AG04449 (cell line): Measurements from ENCODE around the gene AP2A2.

Experiments used
- CTCF ChIA-PET: fragments of 350-600 bp; formaldehyde crosslinking; extraction: SDS; loops from one replicate; lab custom pipeline; 2021; ENCODE audit warnings: antibody characterized with exemption; lab: Yijun Ruan, JAX
- POLR2A ChIA-PET: fragments of 400-600, 350-600 bp; formaldehyde crosslinking; extraction: SDS; loops from one replicate; lab custom pipeline; 2020; ENCODE audit warnings: antibody characterized with exemption, inconsistent platforms; lab: Yijun Ruan, JAX
- DNase-seq: peaks from one replicate; pipeline ENCODE4 v3.0.0-alpha.2; 2010; ENCODE audit warnings: low read depth, low spot score
- H3K4me3 ChIP-seq: 2 replicates; pipeline ENCODE4 v1.5.1; 2011; ENCODE audit warnings: low read depth, mild to moderate bottlenecking, control low read depth, low read length
- TF ChIP-seq, protein P1 (sequence below): IDR thresholded peaks from one replicate; pipeline ENCODE4 v1.5.1; 2011; ENCODE audit warnings: mild to moderate bottlenecking, moderate library complexity, low read length, control low read depth, inconsistent platforms; ENCODE audit not compliant: insufficient read depth; ENCODE audit errors: missing control alignments

Gene AP2A2

DNA sequence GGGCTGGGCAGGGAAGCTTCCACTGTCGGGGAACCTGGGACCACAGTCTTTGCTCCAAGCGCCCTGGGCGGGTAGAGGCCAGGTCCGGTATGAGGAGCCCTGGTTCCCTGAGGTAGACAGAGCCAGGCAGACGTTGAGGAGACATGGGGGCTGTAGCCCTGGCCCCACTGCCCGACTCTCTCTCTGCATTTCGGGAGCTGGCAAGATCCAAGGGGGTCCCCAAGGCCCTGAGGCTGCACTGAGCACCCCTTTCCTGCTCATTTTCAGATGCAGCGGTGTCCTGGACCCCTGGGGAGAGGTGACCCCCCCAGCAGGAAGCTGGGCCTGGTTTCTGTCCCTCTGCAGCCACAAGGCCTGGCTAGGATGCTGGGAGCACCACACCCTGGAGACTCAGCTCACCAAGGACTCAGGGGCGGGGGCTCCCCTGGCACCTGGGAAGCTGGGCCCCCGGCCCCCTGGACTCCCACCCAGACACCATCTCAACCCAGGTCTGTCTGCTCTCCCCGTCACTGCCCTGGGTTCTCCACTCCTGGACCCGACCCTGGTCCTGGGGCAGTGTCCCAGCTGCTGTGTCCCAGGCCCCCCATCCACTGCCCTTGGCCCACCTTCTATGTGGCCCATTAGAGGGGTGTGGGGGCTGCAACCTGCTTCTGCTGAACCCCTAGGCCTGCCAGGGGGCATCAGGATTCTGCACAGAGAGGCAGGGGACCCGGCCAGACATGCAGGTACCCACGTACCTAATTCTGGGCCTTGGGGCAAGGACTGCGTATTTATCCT, 125.9 kb downstream of the AP2A2 start:
- TF ChIP-seq, protein P1, sequence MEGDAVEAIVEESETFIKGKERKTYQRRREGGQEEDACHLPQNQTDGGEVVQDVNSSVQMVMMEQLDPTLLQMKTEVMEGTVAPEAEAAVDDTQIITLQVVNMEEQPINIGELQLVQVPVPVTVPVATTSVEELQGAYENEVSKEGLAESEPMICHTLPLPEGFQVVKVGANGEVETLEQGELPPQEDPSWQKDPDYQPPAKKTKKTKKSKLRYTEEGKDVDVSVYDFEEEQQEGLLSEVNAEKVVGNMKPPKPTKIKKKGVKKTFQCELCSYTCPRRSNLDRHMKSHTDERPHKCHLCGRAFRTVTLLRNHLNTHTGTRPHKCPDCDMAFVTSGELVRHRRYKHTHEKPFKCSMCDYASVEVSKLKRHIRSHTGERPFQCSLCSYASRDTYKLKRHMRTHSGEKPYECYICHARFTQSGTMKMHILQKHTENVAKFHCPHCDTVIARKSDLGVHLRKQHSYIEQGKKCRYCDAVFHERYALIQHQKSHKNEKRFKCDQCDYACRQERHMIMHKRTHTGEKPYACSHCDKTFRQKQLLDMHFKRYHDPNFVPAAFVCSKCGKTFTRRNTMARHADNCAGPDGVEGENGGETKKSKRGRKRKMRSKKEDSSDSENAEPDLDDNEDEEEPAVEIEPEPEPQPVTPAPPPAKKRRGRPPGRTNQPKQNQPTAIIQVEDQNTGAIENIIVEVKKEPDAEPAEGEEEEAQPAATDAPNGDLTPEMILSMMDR, result no peak
- DNase-seq, result no peak
- no peak overlapping the region for H3K4me3 ChIP-seq
- ChIA-PET CTCF (interaction anchor here (0.9 to 2.7 kb wide), 10 partner anchors 10 to 208 kb away, joined by 3 to 11 read pairs (median 4); partner anchors contain the start of genes AP2A2 and TSPAN4), POLR2A (no interaction called here)

DNA sequence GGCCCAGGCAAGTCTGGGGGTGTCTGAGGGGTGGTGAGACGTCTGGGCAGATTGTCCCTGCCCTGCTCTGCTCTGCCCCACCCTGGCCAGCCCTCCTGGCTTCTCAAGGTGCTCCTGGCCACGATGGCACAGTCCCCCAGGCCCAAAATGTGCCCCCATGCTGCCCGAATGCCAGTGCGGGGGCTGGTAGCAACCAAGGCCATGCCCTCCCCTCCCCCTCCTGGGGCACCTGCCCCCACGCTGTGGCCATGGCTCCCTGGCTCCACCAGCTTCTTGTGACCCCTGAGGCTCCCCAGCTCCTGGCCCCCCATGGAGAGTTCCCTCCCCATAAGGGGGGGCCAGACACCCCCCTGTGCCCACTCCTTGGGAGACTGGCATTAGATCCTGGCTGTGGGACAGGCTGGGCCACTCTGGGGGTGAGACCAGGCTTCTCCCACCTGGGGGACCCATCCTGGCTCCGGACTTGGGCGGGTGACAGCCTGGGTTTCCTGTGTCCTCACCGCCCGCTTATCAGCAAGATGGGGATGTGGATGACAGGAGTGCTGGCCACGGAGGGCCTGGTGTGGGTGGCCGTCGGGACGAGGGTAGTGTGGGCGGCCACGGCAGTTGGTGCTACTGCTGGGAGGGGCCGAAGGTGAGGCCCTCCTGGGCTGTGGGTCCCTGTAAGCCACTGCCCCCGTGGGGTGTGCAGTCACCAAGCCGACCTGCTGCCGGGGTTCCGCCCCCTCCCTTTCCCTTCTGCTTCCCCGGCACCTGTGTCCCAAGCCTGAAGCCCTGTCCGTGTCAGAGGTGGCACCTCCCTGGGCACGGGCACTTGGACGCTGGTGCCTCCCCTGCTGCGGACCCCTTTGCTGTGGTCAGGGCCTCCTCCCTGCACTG, 126.7 kb downstream of the AP2A2 start:
- H3K4me3 ChIP-seq, result no peak overlapping the region
- ChIA-PET CTCF (interaction anchor here (0.9 to 2.7 kb wide), 5 partner anchors 120 to 209 kb away, joined by 3 to 10 read pairs (median 4); partner anchors contain the start of gene TSPAN4), POLR2A (no interaction called here)
- TF ChIP-seq, protein P1, result no peak
- no peak for DNase-seq

DNA sequence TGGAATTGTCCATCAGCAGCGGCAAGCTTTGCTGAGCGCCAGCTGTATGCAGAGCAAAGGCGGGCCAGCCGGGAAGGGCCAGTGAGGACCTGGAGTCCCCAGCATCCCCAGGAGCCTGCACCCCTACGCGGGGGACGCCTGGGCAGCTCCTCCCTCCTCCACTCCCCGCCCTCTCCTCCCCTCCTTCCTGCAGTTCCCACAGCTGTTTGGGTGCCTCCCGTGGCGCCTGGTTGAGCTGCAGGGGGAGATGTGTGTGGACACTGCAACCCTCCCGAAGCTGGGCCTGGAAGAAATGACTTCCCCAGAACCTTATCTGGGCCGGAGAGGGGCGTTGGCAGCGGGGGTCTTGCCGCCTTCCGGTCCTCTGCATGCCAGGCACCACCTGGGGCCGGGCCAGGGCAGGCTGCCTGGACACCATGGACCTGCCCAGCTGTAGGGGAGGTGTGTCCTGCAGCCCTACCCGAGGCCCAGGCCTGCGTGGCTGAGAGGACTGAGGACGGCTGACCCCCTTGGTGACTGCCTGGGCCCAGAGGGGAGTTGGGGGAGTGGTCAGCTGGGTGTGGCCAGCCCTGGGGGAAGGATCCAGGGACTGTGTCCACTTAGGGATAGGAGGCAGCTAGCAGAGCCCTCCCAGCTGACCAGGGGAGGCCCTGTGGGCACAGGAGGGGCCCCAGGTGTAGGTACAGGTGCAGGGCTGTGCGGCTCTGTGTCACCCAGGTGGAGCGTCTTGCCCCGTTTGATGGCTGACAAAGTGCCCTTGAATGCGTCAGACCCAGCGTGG, 127.6 kb downstream of the AP2A2 start:
- DNase-seq, result no peak
- ChIA-PET POLR2A (no interaction called here), CTCF (interaction anchor here (1.4 kb wide), 1 partner anchor 9 kb away, joined by 3 read pairs; no protein-coding TSS in a partner anchor)
- H3K4me3 ChIP-seq, result no peak overlapping the region
- TF ChIP-seq, protein P1, result no peak

DNA sequence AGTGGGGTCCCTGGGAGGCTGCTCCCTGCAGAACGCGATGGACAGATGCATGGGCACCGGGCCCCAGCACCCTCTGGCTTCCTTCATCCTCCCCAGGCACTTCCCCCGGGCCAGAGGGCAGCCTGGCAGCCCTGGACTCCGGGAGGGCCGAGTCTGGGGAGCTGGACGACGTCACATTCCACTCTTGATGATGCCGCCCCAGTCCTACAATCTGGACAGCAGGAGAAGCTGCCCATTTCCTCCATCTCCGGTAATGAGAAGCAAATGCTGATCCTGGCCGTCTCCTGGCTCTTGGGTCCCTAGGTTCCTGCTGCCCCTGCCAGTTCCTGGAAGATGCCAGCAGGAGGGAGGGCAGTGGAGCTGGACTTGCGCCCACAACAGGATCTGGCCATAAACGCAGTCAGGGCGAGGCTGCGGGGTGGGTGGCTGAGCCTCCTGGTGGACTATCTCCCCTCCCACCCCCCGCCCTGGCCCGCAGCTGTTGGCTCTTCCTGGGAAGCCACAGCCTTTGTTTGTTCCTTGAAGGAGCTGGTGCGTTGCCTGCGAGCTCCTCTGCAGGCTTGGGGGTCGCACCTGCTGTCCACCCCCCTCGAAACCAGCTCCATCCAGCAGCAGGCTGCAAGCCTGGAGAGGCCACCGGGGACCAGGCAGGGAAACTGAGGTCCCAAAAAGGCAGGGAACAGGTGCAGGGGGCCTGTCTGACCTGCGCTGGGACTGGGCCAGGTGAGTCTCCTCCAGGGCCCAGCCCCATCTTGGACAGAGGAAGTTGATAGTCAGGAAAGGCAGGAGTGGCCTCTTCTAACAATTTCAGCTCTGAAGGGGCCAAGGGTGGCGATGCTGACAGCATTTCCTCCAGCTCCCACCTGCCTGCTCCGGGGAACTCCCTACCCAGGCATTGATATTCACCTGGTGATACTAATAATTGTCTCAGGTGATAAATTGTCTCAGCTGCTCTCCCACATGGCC, 128.8 kb downstream of the AP2A2 start:
- POLR2A ChIA-PET, result no interaction called here
- DNase-seq, result no peak
- TF ChIP-seq, protein P1, result no peak
- no peak overlapping the region for H3K4me3 ChIP-seq
- CTCF ChIA-PET, result interaction anchor here (1.0 to 1.4 kb wide), 2 partner anchors 8 to 110 kb away, joined by 3 read pairs; no protein-coding TSS in a partner anchor

DNA sequence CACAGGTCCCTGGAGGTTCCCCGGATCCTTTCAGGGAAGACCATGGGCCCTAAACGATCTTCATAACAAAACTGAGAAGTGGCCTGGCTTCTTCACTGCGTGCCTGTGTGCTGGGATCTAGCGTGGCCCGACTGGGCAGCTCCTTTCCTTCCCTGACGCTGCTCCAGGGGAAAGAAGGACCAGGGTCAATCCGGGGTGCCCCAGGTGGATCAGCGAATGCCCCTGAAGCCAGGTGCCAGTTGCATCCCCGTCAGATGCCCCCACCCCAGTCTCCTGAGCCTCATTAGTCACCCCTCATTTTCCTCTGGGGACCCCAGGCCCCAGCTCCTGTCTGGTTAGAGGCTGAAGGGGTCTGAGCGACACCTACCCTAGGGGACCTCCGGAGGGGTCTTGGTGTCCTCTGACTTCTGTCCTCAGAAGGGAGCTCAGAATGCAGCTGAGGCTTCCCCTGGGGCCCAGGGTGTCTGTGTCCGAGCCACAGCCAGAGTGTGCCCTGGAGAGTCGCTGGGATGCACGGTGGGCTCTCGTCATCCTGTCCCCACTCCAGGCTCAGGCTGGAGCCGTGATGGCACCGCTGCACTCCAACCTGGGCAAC, 129.5 kb downstream of the AP2A2 start:
- CTCF ChIA-PET, result interaction anchor here (1.0 kb wide), 1 partner anchor 111 kb away, joined by 3 read pairs; no protein-coding TSS in a partner anchor
- POLR2A ChIA-PET, result no interaction called here
- no peak overlapping the region for H3K4me3 ChIP-seq
- TF ChIP-seq, protein P1, result no peak
- DNase-seq, result no peak
